ENCODE data around the gene SI.
"Not testable (repeated sequence)": the region's sequence is repeated elsewhere in the genome, so short reads cannot be mapped to it uniquely, and the experiment has no call there.

SI gene

DNA sequence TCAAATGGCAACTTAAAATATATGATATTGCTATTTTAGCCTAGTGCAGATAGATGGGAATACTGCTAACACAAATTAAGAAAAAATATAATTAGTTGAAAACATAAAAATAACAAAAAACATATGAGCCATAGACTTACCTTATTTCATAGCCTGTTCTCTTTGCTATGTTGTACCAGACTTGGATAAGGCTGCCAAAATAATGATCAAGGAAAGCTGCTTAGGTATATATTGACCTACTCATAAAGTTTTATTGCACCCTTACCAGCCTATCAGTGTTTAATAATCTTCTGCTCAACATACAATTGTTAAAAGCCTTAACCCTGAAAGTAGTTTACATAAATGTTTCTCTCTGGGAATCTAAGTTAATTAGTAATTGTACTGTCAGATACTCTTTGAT lies at the start of gene SI:
SI (minus strand) TSS at position 204 of the 400 bp plus-strand sequence. CDS start 2,484 bp downstream, outside the sequence.
- DNase-seq (ENCODE audit: extremely low read depth in 1 of 2, low read depth in 1 of 2), result no peak

DNA sequence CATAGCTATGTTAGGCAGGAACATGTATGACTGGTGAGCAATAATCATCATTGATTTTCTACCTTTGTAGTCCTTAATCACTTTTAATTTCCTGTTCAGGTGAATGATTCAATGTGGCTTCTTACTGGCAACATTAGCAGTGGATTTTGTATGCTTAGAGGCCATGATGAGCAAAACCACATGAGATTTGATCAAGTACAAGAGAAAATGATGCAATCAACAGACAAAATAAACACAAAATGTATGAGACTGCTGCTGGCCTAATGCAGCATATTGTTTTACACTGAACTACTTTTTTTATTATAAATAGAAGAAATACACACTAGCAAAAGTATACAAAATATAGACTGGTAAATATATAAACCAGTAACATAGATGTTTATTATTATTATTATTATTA lies 47.5 kb upstream of the SI start:
- no peak for DNase-seq (ENCODE audit: extremely low read depth in 1 of 2, low read depth in 1 of 2)

DNA sequence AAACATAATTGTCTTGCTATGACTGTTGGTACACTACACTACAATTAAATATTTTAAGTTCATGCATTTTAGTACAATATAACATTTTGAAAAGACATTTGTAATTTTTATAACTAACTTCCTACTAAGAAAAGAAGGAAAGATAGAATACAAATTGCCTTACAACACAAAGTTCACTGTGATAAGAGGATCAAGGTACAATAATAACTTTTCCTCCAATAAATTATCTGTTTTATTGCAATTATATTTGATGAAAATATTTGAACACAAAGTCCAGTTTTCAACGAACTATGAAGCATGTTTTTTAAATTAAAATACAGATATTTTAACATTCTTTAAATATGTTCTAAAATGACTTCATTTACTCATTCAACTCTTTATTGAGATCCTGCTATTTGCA lies 33.1 kb upstream of the SI start:
- no peak for DNase-seq (ENCODE audit: extremely low read depth in 1 of 2, low read depth in 1 of 2)

DNA sequence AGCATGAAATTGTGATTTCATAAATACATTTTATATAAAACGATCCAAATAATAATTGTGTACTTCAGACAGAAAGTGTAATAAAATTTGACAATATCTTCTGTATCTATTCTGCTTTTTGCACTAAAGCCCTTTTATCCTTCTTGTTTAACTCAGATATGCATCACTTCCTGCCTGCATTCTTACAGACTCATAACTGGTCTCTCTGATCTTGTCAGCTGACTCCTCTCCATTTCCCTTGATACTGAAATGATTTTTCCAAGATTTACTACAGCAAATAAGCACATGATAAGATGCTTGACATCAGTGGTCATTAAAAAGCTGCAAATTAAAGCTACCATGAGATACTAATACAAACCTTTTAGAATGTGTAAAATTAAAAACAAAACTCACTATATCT lies 25.3 kb upstream of the SI start:
- no peak for DNase-seq (ENCODE audit: extremely low read depth in 1 of 2, low read depth in 1 of 2)

DNA sequence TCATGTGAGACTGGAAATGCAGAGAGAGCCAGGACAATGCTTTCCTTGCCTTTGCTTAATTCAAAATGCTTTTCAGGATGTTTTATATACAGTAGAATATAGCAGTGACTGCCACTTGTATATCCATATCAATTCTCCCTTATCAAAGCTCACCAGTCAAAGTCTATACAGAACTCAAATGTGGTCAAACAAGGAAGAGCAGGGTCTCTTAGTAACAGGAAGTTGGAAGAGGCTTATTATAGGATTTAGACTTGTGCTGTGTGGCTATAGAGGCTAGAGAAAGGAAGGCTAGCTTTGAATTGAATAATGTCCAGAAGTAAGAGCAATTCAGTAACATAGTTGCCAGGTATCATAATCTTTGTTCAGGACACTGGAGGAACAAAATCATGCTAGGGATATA lies 4.4 kb upstream of the SI start:
- no peak for DNase-seq (ENCODE audit: extremely low read depth in 1 of 2, low read depth in 1 of 2)

DNA sequence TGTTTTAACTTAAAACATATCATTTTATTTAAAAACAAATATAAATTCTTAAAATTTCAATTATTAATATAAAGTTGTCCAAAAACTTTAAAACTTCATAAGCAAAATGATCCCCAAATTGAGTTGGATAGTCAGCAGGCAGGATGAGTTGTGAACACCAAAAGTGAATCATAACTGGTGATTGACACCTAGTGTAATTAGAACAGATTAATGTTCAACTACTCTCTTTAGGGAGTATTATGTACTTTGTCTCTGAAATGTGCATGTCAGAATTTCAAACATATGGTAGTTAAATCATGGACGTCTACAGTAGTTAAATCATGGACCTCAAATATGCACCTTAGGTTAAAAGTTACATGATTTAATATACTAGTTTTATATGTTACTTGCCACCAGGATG lies 2.9 kb upstream of the SI start:
- DNase-seq (ENCODE audit: extremely low read depth in 1 of 2, low read depth in 1 of 2), result no peak

DNA sequence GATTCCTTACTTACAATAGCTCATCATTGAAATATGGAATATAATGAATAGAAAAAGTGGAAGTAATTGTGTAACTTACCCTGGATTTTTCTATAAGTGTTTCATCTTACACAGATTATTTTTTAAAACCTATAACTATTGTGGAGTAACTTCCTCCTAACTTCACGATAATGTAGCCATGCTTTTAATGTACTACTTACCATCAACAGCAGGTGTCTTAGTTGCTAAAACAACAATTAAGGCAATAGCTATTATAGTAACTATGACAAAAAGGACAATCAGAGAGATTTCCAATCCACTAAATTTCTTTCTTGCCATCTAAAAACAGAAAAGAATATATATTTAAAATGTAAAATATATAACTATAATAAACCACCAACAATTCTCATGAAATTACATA lies 2.6 kb downstream of the SI start:
- no peak for DNase-seq (ENCODE audit: extremely low read depth in 1 of 2, low read depth in 1 of 2)

DNA sequence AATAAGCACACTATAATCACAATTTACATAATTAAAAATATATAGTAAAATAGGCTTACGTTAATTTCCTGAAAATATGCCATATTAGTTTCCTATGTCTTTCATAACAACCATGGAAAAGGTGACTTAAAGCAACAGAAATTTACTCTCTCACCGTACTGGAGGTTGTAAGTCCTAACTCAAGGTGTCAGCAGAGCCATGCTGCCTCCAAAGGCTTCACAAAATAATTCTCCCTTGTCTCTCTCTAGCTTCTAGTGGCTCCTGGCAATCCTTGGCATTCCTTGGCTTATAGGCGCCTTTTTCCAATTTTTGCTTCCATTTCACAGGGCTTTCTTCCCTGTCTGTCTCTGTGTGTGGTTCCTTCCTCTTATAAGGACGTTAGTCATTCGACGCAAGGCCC lies 7.6 kb downstream of the SI start:
- DNase-seq (ENCODE audit: extremely low read depth in 1 of 2, low read depth in 1 of 2), result no peak

DNA sequence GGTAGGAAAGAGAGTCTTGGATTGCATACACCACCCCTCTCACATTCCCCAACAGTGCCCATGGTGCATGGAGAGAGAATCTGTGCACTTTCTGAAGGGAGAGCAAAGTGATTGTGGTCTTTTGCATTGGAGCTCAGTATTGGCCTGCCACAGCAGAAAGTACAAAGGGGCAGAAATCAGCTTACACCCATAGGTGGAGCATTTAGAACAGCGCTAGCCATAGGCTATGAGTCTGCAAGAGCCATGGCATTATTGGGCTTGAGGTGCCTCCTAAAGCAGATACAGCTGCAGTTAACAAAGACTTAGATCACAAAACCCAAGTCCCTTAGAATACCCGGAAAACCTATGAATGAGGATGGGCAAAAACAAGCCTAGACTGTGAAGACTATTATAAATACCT lies 21.8 kb downstream of the SI start:
- no peak for DNase-seq (ENCODE audit: extremely low read depth in 1 of 2, low read depth in 1 of 2)

DNA sequence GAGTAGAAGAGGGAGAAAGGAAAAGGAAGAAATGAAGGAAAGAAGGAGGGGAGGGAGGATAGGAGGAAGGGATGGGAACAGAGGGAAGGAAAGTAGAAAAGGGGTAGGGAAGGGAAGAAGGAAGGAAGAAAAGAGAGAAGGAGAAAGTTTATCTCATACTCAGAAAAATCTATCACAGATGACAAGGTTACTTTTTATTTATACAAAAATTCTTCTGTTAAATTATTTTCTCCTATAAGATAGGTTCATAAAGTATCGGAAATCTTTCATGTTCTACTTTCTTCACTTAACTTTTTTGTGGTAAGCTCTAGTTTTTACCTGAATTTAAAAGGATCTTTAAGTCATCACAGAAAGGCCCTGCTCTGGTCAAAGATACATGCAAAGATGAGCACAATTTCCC lies 38.1 kb downstream of the SI start:
- no peak for DNase-seq (ENCODE audit: extremely low read depth in 1 of 2, low read depth in 1 of 2)

DNA sequence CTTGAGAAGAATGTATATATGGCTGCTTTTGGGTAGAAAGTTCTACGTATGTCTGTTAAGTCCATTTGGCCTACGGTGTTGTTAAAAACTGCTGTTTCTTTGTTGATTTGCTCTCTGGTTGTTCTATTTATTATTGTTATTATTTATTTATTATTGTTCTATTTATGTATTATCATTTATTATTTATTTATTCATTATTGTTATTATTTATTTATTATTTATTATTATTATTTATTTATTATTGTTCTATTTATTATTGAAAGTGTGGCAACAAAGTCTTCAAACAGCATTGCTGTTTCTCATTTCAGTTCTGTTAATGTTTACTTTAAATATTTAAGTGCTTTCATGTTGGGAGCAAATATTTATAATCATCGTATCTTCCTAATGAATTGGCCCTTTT lies 66.7 kb downstream of the SI start:
- no peak for DNase-seq (ENCODE audit: extremely low read depth in 1 of 2, low read depth in 1 of 2)

DNA sequence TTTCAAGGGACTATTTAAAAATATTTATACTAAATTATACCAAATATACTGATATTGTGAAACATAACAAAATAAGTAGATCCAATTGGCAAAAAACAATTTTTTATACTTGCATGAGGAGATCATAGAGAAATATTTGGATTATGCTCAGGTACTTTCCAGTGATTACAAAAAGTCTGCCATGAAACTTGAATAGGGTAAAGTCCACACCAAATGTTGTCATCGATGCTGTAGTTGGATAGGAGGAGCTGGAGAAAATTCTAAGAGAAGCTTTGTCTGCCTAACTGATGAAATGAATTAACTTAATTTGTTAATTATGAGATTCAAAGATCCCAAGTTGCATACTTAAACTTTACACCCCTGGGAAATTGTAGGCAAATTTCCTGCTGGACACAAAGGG lies 93.3 kb downstream of the SI start:
- no peak for DNase-seq (ENCODE audit: extremely low read depth in 1 of 2, low read depth in 1 of 2)

DNA sequence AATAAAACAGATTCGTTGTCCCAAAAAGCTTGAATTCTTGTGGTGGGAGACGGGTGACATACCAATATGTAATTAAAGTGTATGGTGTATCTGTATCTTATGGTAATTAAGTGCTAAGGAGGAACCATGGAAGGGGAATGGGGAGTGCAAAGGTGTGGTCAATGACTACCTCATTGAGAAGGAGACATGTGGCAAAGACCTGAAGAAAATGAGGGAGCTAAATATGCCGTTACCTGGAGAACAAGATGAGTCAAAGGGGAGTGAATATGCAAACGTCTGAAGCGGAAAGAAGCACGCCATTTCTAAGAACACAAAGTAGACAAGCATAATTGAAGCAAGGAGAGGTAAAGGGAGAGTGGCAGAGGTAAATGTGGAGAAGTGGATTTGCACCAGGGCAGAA lies 115.7 kb downstream of the SI start:
- no peak for DNase-seq (ENCODE audit: extremely low read depth in 1 of 2, low read depth in 1 of 2)

DNA sequence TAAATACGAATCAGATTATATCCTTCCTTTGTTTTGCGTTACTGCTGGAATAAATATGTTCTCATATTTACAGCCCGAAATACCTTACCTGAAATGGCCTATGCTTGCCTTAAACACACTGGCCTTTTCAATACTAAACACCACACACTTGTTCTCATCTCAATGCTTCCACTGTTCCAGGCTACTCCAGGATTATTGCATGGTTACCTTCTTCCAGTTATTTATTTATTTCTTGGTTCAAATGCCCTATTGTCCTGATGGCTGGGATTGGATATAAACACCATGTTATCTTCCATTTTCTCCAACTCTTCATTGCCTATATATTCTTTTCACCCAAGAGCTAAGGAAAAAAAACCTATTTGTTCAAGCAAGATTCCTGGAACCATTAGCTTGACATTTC lies 125.3 kb downstream of the SI start:
- no peak for DNase-seq (ENCODE audit: extremely low read depth in 1 of 2, low read depth in 1 of 2)

DNA sequence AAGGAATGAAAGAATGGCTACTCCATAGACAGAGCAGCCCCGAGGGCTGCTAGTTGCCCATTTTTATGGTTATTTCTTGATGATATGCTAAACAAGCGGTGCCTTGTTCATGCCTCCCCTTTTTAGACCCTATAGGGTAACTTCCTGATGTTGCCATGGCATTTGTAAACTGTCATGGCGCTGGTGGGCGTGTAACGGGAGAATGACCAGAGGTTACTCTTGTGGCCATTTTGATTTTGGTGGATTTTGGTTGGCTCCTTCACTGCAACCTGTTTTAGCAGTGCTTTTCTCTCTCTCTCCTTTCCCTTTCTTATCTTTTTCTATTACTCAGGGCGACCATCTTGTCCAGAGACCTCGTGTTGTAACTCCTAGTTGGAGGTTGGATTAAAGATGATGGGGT lies 126.9 kb downstream of the SI start:
- not testable (repeated sequence) for DNase-seq (ENCODE audit: extremely low read depth in 1 of 2, low read depth in 1 of 2)

DNA sequence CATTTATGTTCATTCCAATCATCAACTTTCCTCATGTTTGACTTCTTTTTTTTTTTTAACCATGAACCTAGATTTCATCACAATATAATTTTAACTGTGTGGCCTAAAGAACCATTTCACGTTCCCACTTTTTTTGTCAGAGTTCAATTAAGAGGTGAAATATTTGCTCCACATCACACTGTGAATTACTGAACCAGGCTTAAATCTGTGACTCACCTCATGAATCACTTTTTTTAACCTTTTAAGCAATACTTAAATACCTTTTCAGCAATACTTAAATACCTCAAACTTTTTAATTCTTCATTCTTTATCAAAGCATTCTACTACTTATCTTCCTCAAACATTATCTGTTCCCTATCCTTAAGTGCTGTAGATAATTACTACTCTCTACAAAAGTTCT lies 137.6 kb downstream of the SI start:
- no peak for DNase-seq (ENCODE audit: extremely low read depth in 1 of 2, low read depth in 1 of 2)

DNA sequence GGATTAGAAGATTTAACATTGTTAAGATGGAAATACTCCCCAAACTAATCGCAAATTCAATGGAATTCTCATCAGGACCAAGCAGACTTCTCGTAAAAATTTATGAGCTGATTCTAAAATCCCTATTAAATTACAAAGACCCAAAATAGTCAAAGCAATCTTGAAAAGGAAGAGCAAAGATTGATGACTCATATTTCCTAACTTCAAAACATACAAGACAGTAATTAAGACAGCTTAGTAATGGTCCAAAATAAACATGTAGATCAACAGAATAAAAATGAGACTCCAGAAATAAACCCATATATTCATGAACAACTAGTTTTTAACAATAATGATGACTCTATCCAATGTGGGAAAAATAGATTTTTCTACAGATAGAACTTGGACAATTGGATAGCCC lies 148.7 kb downstream of the SI start:
- no peak for DNase-seq (ENCODE audit: extremely low read depth in 1 of 2, low read depth in 1 of 2)
